HG03064 (cell line): ENCODE measurements around the gene DIAPH3.
"Not testable (repeated sequence)": the region's sequence is repeated elsewhere in the genome, so short reads cannot be mapped to it uniquely, and the experiment has no call there.

Source experiments
- ATAC-seq: cut with Tn5 transposase; IDR thresholded peaks from one replicate; pipeline ENCODE4 v1.9.1; 2021; ENCODE audit warnings: low read depth; ENCODE audit not compliant: unreplicated experiment

The DIAPH3 gene

GRCh38 chr13:60099631-60100420 is 63.9 kb downstream of the DIAPH3 start:
- ATAC-seq, result no peak

DNA sequence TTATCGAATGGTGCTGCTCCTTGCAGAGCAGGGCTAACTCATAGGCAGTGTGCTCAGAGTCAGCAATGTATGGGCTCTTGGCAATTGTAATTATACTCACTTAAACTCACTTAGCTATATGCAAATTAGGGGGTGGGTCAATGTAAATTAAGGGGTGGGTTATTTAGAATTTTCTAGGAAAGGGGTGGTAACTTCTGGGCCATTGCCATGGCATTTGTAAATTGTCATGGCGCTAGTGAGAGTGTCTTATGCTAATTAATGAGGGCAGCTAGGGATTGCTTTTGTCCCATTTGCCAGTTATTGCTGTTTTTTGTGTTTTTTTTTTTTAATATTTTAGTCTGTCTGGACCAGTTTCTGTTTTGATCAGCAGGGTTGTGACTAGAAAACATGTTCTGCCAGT is 68.4 kb downstream of the DIAPH3 start:
- ATAC-seq, result no peak

- ATAC-seq, result no peak
Measured at GRCh38 chr13:60094385-60095088, 69.2 kb downstream of the DIAPH3 start.

- no peak for ATAC-seq
Measured at GRCh38 chr13:60093425-60094019, 70.2 kb downstream of the DIAPH3 start.

DNA sequence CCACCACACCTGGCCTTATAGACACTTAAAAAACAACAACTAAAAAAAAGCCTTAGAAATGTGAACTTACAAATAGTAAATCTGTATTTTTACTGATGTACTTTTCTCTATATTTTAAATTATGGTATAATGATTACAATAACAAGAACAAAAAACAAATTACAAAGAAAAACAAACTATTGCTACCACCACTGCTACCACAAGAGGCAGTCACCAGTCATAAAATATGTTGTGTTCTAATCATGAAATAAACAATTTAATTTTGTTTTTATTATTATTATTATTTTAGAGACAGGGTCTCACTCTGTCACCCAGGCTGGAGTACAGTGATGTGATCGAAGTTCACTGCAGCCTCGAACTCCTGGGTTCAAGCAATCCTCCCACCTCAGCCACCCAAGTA is 72.2 kb downstream of the DIAPH3 start:
- ATAC-seq, result no peak

- no peak for ATAC-seq
Measured at GRCh38 chr13:60090574-60090973, 73.2 kb downstream of the DIAPH3 start.

- not testable (repeated sequence) for ATAC-seq
Measured at GRCh38 chr13:60083780-60084179, 79.9 kb downstream of the DIAPH3 start.

GRCh38 chr13:60080850-60081249 is 82.9 kb downstream of the DIAPH3 start:
- ATAC-seq, result no peak

DNA sequence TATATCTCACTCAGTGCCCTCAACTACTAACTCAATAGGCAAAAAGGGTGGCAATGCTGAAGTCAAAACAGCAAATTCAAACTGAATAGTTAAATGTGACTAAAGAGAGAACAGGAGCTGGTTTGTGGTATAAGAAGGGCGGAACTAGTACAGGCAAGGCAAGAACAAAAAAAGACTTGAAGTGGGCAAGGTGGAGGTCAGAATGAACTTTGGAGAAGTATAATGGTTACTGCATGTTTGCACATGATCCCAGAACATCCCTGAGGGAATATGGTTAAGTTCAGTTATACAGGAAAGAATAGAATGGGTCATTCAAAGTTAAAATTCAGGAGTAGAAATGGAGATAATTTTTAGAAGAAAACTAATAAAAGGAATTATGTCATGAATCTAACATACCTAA is 85.5 kb downstream of the DIAPH3 start:
- no peak for ATAC-seq

- ATAC-seq, result no peak
Measured at GRCh38 chr13:60075850-60076249, 87.9 kb downstream of the DIAPH3 start.

GRCh38 chr13:60074397-60074796 is 89.3 kb downstream of the DIAPH3 start:
- no peak for ATAC-seq

GRCh38 chr13:60066226-60066625 is 97.5 kb downstream of the DIAPH3 start:
- ATAC-seq, result no peak

DNA sequence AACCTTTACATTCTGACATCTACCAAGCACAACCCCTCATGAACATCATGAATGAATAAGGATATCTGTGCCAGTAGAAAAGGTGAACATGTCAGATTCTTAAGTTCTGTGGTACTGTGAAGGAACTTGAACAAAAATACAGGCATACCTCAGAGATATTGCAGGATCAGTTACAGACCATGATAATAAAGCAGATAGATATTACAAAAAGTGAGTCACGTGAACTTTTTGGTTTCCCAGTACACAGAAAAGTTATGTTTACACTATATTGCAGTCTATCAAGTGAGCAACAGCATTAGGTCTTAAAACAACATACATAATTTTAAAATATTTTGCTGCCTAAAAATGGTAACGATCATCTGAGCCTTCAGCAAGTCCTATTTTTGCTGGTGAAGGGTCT is 101.2 kb downstream of the DIAPH3 start:
- no peak for ATAC-seq

DNA sequence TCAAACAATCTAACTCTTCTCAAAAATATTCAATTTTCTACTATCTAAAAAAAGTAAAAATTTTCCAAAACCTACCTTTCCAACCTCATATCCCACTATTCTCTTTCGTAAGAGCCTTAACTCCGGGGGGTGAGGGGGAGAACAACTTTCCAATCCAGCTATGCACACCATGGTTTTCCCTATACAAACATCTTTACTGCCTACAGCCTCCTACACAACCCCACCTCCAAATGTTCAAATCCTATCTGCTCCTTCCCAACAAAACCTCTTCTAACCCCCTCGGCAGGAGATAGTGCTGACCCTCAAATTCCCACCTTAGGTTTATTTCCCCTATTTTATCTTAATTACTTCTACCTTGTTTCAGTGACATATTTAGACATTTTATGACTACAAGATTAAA is 102.0 kb downstream of the DIAPH3 start:
- ATAC-seq, result no peak

DNA sequence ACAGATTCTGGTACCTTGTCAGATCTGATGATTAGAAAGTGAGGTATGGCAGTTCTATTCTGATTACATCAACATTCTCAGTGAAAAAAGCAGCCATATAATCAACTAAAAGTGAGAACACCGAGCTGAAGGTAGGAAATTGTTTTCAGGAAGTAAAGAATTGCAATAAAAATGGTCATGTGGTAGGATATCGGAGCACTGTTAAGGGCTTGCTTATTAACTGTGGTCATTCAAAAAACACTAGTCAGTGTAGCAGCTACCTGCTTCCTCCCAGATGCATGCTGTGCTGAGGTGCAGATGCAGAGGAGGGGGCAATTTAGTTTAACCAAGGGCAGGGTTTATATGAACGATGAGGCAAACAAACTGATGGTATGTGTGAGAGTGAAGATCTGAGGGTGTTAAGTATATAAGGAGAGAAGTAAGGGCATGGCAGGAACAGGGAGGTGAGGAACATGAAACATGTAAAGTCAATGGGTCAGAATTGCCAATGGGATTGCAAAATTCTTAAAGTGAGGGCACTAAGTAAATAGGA is 111.9 kb downstream of the DIAPH3 start:
- no peak for ATAC-seq

DNA sequence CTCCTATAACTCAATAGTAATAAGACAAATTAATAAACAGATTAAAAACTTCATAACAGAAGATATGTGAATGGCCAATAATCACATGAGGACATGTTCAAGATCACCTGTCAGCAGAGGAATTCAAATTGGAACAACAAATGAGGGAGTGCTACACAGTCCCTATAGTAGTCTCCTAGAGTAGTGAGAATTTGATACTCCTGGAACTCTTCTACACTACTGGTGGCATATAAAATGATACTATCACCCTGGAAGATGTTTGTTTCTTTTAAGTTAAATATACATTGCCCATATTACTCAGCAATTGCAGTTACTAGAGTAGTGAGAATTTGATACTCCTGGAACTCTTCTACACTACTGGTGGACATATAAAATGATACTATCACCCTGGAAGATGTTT is 115.4 kb downstream of the DIAPH3 start:
- ATAC-seq, result not testable (repeated sequence)

GRCh38 chr13:60047918-60048317 is 115.8 kb downstream of the DIAPH3 start:
- no peak for ATAC-seq

GRCh38 chr13:60044321-60044720 is 119.4 kb downstream of the DIAPH3 start:
- no peak for ATAC-seq

DNA sequence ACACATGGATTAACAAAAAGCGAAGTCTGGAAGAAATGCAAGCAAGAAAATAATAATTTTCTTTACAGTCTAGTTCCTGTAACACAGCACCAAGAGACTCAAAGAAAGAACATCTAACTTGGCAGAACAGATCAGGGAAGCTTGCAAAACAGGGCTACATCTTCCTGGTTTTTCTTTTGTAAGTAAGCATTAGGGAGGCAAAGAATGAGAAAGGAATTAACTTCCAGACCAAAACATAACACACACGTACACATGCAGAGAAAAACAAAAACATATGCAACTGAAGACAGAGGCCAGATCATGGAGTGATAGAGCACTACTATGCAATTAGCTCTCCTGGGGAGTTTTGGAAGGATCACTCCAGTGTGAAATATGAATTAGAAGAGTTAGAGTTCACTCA is 120.5 kb downstream of the DIAPH3 start:
- no peak for ATAC-seq

DNA sequence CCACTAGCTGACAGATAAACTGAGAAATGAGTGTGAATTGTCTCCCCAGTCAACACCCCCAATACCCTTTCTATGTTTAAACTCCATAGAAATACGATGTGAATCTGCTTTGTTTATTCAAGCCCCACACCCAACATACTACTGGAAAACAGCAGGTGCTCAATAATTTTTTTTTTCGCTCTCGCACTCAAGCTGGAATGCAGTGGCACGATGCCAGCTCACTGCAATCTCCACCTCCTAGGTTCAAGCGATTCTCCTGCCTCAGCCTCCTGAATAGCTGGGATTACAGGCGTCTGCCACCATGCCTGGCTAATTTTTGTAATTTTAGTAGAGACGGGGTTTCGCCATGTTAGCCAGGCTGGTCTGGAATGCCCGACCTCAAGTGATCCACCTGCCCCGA is 123.1 kb downstream of the DIAPH3 start:
- not testable (repeated sequence) for ATAC-seq

DNA sequence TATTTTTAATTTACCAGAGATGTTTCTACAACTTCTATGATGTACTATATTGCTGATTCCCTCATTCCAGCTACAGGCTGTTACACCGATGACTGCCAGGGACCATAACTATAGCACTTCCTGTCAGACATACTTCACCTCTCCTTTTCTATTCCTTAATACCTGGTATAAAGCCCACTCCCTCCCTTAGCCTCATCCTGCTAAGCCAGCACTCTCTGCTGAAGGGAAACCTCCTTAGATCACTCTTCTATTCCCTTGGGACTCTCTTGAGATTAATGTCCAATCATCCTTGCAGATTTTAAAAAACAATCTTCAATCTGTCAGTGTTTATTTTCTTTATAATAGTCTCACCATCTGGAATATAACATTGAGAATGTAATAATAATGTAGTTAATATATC is 127.9 kb downstream of the DIAPH3 start:
- ATAC-seq, result no peak
